MG63 (cell line): ENCODE measurements around the gene CYP26B1. TPM values are rescaled to one million over a fixed set of nuclear protein-coding genes. Genes with fewer than 3 reads are reported as not detected.

Experiments
- DNase-seq: peaks from one replicate; pipeline ENCODE4 v3.0.0-alpha.2; 2020
- H3K27me3 ChIP-seq: fragments of 250-450 bp; sonication (Bioruptor Pico); 2 replicates; pipeline ENCODE4 v1.5.1; 2020; ENCODE audit warnings: mild to moderate bottlenecking, moderate library complexity
- H3K36me3 ChIP-seq: fragments of 250-450 bp; sonication (Bioruptor Pico); 2 replicates; pipeline ENCODE4 v1.5.1; 2020; ENCODE audit warnings: mild to moderate bottlenecking, moderate library complexity
- H3K4me3 ChIP-seq: fragments of 250-450 bp; sonication (Bioruptor Pico); 2 replicates; pipeline ENCODE4 v1.5.1; 2020; ENCODE audit warnings: mild to moderate bottlenecking, moderate library complexity
- H3K9me3 ChIP-seq: fragments of 250-450 bp; sonication (Bioruptor Pico); 2 replicates; pipeline ENCODE4 v1.5.1; 2020; ENCODE audit warnings: mild to moderate bottlenecking, moderate library complexity
- total RNA-seq: library from RNA; depleted of rRNA; stranded (reverse); fragments of >200 nt; shearing (Covaris generic); gene quantifications from 2 replicates; pipeline ENCODE4 v1.2.3, GENCODE V29; 2014; ENCODE audit warnings: low replicate concordance

Gene CYP26B1
- total RNA-seq, 1 experiment from 2014 or later, result 10.6 TPM

DNA sequence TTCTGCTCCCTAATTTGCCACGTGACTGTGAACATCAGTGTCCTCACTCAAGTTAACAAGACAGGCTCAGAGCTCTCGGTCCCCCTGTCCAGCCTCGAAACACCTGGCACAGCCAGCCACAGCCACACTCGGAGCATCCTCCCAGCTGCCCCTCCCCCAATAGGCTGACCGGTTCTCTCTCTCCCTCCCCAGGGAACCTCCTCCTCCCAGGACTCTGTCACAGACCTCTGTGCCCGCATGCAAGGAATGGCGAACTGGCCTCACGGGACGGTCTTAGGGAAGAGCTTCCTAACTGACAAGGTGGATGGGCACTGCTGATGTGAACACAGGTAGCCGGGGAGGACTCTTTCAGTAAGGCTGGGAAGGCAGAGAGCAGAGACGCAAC is 18.8 kb downstream of the CYP26B1 start:
- Histone ChIP-seq H3K9me3 (no peaks in the 10 kb centered on the region), H3K36me3 (peaks cover 44% of the 10 kb centered on the region), H3K27me3 (no peaks in the 10 kb centered on the region), H3K4me3 (no peak overlapping the region)
- no peak for DNase-seq

DNA sequence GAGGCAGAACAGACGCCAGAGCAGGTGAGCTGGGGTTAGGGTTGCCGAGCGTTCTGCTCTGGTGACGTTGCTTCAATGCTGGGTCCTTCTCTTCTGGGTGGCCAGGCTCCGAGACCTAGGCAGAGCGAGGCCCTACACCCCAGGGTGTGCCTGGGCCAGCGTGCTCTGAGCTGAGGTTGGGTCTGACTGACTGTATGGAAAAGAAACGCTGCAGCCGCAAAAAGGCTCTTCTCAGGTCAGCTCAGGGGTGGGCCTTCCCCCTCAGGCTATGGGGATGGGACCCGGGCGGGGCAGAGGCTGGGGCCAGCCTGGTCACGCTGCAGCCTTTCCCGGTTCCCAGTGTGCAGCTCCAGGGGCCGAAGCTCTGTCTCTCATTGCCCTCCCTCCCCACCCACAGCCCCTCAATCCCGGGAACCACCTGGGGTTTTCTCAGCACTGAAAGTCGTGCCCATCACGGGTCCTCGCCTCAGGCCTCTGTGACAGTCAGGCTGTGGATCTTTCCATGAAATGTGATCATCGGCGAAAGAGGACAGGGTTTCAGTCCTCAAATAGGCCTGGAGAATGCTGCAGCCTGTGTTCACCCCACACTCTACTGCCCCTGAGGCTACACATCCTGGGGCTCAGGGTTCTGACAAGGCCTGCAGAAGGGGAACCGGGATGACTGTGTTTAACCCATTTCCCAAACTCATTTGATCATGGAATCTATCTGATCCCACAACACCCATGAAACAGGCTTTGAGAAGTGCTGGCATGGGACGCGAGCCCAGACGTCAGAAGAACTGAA is 19.4 kb downstream of the CYP26B1 start:
- H3K36me3 ChIP-seq, result peaks cover 38% of the 10 kb centered on the region
- H3K9me3 ChIP-seq, result no peaks in the 10 kb centered on the region
- H3K27me3 ChIP-seq, result no peaks in the 10 kb centered on the region
- H3K4me3 ChIP-seq, result no peak overlapping the region
- no peak for DNase-seq

DNA sequence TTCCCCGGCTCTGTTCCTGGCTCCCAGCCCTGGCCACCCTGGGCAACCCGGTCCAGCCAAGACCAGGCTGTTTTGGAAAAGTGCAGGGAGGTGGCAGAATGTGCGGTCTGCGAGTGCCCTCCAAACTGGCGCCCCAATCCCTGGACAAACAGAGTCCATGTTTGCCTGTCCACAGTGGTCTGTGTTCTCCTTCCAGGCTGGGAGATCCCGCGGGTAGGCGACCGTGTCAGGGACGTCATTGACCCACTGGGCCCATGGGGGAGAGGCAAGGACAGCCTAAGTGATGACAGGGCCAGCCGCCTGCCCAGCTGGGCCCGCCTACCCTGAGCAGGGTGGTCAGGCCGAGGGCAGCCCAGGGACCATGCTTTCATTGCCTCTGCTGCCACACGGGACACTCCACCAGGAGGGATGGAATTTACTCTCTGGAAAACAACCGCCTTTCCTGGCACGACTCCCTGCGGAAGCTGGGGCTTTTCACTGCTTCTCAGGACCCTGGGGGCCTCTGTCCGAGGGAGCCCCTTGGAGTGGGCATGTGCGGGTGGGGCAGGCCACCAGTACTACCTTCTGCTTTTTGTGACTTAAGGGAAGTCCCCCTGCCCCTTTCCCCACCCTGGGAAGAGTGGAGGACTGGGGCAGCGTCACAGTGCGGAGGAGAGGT is 20.1 kb downstream of the CYP26B1 start:
- H3K27me3 ChIP-seq, result no peaks in the 10 kb centered on the region
- no peaks in the 10 kb centered on the region; the same call in 1 of the 2 replicates for H3K9me3 ChIP-seq
- H3K4me3 ChIP-seq, result no peak overlapping the region
- DNase-seq, result no peak
- H3K36me3 ChIP-seq, result peaks cover 31% of the 10 kb centered on the region

DNA sequence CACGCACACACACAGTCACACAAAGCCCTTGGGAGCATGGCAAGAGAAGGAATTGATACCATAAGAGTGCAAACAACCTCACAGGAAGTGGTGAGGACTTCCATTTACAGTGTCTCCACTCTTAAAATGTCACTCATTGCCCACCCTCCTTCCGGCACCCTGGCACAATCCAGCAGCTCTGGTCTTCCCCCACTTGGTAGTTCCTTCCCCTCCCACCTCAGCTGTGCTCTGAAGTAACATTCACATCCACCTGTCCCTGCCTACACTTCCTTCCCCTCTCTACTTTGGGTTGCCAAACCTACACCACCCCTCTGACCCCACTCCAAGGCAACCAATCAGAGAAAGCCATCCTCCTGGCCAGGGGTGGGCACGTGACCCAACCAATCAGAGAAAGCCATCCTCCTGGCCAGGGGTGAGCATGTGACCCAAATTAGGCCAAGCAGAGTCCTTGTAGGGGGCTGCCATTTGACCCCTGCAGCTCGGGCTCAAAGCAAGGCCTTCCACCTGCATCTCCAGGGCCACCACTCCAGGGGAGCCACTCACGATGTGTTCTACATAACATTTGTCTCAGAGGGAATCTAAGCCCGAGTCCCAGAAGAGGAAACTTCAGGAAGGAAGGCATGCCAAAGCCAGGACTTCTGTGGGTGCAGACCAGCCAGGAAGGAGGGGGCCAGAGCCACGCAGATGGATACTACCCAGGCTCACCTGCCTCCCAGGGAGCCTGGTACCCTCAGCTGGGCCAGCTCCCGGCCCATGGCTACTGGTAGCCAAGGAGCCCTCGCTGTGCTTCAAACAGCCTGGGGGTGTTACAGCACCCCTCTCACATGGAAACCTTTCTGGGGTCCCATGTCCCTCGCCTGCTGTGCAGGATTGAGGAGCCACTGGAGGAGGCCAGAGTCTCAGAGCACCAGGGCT is 21.2 kb downstream of the CYP26B1 start:
- peaks cover 21% of the 10 kb centered on the region for H3K36me3 ChIP-seq
- no peaks in the 10 kb centered on the region for H3K27me3 ChIP-seq
- H3K9me3 ChIP-seq, result no peaks in the 10 kb centered on the region; the same call in 1 of the 2 replicates
- no peak for DNase-seq
- no peak overlapping the region for H3K4me3 ChIP-seq

DNA sequence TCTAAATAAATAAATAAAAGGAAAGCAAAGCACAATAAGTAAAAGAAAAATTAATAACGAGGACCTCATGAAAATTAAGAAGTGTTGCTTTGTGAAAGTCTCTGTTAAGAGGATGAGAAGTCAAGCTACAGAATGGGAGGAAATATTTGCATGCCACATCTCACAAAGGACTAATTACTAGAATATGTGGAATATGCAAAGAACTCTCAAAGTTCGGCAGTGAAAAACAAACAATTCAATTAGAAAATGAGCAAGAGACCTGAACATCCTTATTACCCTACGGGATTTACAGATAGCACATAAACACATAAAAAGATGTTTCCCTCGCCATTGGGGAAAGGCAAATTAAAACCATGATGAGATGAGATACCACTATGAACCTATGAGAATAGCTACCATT is 23.3 kb downstream of the CYP26B1 start:
- no peaks in the 10 kb centered on the region for H3K27me3 ChIP-seq
- H3K9me3 ChIP-seq, result no peaks in the 10 kb centered on the region; the same call in 1 of the 2 replicates

DNA sequence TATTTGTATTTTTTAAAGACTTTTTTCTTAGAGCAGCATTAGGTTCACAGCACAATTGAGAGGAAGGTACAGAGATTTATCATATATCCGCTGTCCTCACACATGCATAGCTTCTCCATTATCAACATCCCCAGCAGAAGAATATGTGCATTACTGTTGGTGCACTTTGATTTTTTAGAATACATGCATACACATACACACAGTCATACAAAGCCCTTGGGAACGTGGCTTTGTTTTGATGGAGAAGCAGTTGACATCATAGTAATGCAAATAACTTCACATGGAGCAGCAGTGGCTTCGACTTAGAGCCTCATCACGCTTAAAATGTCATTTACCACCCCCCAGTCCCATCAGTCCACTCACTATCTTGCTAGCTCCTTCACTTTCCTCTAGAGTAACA is 26.5 kb downstream of the CYP26B1 start:
- H3K4me3 ChIP-seq, result no peak overlapping the region

More for the DNA sequence above, 23.3 kb downstream of the CYP26B1 start:
- Histone ChIP-seq H3K36me3 (peaks cover 5% of the 10 kb centered on the region; the same call in 1 of the 2 replicates), H3K4me3 (no peak overlapping the region)
- no peak for DNase-seq

DNA sequence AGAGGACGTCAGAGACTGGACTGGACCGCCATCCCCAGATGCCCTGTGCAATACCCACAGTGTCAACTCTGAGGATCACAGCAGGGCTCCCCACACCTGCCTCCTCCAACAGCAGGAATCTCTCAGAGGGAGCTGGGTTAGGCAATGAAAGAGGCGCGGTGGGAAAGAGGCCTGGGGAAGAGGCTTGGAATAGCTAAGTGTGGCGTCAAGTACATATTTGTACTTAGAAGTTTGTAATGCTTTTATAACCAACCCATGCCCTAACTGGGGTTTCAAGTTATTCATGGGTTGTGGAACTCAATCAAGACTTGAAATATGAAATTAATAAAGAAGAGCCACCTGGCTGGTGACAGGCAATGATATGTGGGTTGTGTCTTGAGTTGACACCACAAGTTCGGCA is 28.7 kb downstream of the CYP26B1 start:
- Histone ChIP-seq H3K9me3 (no peaks in the 10 kb centered on the region; the same call in 1 of the 2 replicates), H3K27me3 (no peaks in the 10 kb centered on the region), H3K36me3 (0 out of 2 replicates have a peak, but pooled peaks cover 2% of the 10 kb centered on the region), H3K4me3 (no peak overlapping the region)
- no peak for DNase-seq

More for the DNA sequence above, 26.5 kb downstream of the CYP26B1 start:
- H3K9me3 ChIP-seq, result no peaks in the 10 kb centered on the region; the same call in 1 of the 2 replicates
- DNase-seq, result no peak
- 0 out of 2 replicates have a peak, but pooled peaks cover 2% of the 10 kb centered on the region for H3K36me3 ChIP-seq
- H3K27me3 ChIP-seq, result no peaks in the 10 kb centered on the region

DNA sequence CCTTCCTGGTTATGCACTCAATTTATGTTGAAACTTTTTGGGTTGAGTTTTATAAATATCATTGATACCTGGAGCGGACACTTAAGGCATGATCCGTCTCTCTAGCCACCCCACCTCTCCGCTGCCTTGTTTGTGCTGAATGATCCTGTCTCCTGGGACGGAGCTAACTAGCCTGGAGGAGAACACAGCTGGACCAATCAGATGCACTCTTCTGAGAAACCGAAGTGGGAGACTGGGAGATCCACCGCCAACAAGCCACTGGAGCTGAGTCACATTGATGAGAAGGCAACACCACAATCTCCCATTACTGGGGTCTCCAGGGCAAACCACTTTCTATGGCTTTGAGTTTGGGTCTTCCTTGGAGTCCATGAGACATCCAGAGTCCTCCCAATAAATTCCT is 29.3 kb downstream of the CYP26B1 start:
- Histone ChIP-seq H3K9me3 (no peaks in the 10 kb centered on the region; the same call in 1 of the 2 replicates), H3K27me3 (no peaks in the 10 kb centered on the region), H3K36me3 (0 out of 2 replicates have a peak, but pooled peaks cover 2% of the 10 kb centered on the region), H3K4me3 (no peak overlapping the region)
- DNase-seq, result no peak

DNA sequence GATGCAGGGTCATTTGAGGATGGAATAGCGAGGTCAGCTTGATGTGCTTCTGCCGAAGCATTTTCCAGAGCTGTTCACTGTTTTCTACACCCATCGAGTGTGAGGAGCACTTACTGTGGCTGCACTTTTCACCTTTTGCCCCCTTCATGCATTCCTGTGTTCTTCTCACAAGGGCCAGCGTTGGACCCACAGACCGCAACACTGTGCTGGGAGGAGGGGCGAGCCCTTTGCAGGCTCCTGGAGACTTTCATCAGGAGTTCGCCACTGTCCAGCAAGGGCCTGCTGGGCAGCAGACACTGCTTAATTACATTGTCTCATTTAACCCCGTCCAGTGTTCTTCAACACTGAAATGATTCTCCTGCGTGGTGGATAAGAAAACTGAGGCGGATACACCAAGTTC is 29.9 kb downstream of the CYP26B1 start:
- Histone ChIP-seq H3K27me3 (no peaks in the 10 kb centered on the region), H3K9me3 (no peaks in the 10 kb centered on the region; the same call in 1 of the 2 replicates), H3K4me3 (no peak overlapping the region), H3K36me3 (0 out of 2 replicates have a peak, but pooled peaks cover 2% of the 10 kb centered on the region)
- no peak for DNase-seq

DNA sequence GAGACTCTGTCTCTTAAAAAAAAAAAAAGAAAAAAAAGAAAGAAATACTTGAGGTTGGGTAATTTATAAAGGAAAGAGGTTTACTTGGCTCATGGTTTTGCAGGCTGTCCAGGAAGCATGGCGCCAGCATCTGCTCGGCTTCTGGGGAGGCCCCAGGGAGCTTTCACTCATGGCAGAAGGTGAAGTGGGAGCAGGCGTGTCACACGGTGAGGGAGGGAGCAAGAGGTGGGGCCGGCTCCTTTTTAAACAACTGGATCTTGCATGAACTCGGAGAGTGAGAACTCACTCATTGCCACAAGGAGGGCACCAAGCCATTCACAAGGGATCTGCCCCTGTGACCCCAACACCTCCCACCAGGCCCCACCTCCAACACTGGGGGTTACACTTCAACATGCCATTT is 30.6 kb downstream of the CYP26B1 start:
- H3K9me3 ChIP-seq, result no peaks in the 10 kb centered on the region
- no peaks in the 10 kb centered on the region for H3K27me3 ChIP-seq
- 0 out of 2 replicates have a peak, but pooled peaks cover 2% of the 10 kb centered on the region for H3K36me3 ChIP-seq
- H3K4me3 ChIP-seq, result no peak overlapping the region
- no peak for DNase-seq

DNA sequence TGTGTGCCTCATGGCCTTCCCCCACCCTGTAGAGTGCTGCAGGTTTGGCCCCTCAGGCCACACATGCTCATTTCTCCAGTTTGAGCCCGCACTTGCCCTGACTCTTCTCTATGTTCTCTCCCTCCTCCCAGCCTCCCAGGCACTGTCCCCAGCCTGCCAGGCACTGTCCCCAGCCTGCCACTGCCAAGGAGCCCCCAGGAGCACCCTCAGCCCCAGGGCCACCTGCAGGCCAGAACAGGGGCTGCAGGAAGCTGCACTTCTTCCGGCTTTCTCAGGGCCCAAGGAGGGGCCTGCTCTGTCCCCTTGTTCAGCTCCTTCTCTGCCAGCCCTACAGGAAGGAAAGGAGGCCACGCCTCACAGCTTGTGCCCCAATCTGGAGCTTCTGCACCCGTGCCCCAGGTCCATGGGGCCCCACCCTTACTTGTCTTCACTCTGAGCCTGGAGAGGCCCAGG is 31.6 kb downstream of the CYP26B1 start:
- Histone ChIP-seq H3K27me3 (no peaks in the 10 kb centered on the region), H3K4me3 (no peak overlapping the region), H3K9me3 (no peaks in the 10 kb centered on the region), H3K36me3 (0 out of 2 replicates have a peak, but pooled peaks cover 2% of the 10 kb centered on the region)
- no peak for DNase-seq

DNA sequence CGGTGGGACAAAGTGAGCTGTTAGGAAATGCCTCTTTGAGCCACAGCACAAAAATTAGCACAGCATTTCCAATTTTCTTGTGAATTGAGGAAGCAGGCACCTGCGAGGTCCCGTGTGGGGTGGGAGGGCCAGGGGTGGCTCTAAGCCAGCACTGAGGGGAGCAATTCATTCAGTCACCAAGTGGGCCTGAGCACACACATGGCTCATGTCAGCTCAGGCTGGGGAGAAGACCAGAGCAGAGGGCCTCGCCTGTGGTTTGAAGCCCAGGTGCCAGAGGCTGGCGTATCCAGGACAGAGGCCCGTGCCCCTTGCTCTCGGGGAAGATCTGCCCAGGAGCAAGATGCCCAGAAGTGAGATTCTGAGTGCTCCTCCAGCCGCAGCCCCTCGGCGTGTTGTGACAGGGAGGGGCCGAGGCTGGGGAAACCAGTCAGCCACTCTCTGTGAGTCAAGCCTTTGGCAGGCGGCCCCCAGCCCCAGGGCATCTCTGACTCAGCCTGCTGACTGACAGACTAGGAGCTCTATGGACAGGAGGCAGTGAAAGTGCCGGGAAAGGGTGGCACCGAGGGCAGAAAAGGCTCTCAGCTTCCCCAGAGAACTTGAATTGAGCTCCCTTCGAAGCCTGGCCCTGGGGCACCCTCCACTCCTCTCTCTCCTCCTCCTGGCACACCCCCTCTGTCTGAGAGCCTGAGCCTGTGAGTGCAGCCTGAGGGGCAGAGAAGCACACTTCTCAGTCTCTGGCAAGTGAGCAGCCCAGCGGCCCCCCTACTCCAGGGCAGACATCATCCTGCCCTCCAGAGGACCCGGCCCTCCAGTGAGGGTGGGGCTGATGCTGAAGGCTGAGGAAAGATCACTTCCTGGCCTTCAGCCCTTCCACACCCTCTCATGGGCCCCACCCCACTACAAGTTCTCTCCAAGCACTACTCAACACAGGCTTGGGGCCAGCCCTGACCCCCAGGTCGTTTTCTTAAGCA is 32.3 kb downstream of the CYP26B1 start:
- no peak overlapping the region for H3K4me3 ChIP-seq
- no peaks in the 10 kb centered on the region for H3K9me3 ChIP-seq
- 0 out of 2 replicates have a peak, but pooled peaks cover 2% of the 10 kb centered on the region for H3K36me3 ChIP-seq
- DNase-seq, result peak; percentile 99
- H3K27me3 ChIP-seq, result no peaks in the 10 kb centered on the region

DNA sequence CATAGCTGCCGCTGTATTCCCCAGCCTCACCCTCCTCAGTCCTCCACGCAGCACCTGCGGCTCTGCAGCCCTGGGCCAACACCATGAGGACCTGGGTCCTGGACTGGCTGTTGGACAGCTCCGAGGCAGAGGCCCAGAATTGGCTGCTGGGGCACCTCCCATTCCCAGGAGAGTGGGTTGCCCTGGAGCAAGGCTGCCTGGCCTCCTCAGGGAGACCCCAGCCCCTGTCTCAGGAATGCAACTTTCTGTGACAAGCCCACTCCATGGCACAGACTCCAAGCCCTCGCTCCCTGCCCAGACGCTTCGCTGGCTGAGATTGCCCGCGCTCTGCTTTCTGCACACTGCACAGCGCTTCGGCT is 33.0 kb downstream of the CYP26B1 start:
- no peak for DNase-seq
- H3K27me3 ChIP-seq, result no peaks in the 10 kb centered on the region
- H3K9me3 ChIP-seq, result no peaks in the 10 kb centered on the region
- 0 out of 2 replicates have a peak, but pooled peaks cover 2% of the 10 kb centered on the region for H3K36me3 ChIP-seq
- no peak overlapping the region for H3K4me3 ChIP-seq

DNA sequence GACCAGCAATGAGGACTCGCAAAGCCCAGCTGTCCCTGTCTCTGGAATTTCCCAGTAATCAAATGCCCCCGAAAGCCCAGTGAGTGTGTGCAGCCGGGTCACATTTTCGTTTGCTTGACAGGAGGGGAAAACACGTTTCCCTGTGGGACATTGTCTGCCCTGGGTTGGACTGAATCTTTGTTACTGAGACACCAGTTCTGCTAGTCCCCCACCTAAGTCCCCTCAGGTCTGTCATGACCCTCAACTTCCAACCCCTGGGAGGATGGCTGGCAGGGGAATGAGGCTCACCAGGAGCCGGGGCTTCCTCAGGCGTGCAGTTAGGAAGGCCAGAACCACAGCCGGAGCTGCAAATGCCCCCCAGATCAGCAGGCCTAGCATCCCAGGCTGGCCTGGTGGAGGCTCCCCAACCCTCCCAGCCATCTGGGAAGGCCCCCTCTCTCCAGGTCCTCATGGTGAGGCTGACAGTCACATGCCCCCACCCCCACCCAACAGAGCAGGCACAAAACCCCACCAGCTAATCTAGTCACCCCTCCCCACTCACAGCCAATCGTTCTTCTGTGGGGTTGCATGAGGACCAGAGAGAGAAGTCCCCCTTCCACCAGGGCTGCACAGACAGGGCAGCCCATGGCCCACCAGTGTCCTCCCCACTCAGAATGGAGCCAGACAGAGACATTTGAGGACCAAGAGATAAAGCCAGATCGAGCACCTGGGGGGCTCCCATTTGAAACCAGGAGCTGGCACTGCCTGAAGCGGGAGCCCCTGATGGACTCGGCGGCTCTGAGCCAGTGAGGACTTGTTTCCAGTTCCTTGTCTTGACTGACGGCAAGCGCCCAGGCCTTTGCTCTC is 33.6 kb downstream of the CYP26B1 start:
- Histone ChIP-seq H3K36me3 (no peaks in the 10 kb centered on the region), H3K9me3 (no peaks in the 10 kb centered on the region), H3K4me3 (no peak overlapping the region), H3K27me3 (no peaks in the 10 kb centered on the region)
- no peak for DNase-seq
